Measurements from ENCODE around the gene JADE3. TPM values are rescaled to one million over a fixed set of nuclear protein-coding genes. Genes with fewer than 3 reads are reported as not detected.

The JADE3 gene
- total RNA-seq, 1 donor from 2014 or later = 12.4 TPM

- H3K9me3 Mint-ChIP-seq (ENCODE audit: unreplicated experiment) = no peaks in the 10 kb centered on the region
- peaks cover 3% of the 10 kb centered on the region for H3K4me1 ChIP-seq (ENCODE audit: insufficient read depth, low read length)
- H3K4me2 ChIP-seq (ENCODE audit: low read length) = no peak overlapping the region
- no peaks in the 10 kb centered on the region for H3K79me2 ChIP-seq (ENCODE audit: insufficient read depth, low read length)
- no peaks in the 10 kb centered on the region for H3K27me3 ChIP-seq (ENCODE audit: insufficient read depth, low read length)
- DNase-seq (ENCODE audit: low read depth) (no peak), FAIRE-seq (no peak)
- H3K27me3 Mint-ChIP-seq (ENCODE audit: low read depth, unreplicated experiment) = no peaks in the 10 kb centered on the region
- TF ChIP-seq, protein P1, sequence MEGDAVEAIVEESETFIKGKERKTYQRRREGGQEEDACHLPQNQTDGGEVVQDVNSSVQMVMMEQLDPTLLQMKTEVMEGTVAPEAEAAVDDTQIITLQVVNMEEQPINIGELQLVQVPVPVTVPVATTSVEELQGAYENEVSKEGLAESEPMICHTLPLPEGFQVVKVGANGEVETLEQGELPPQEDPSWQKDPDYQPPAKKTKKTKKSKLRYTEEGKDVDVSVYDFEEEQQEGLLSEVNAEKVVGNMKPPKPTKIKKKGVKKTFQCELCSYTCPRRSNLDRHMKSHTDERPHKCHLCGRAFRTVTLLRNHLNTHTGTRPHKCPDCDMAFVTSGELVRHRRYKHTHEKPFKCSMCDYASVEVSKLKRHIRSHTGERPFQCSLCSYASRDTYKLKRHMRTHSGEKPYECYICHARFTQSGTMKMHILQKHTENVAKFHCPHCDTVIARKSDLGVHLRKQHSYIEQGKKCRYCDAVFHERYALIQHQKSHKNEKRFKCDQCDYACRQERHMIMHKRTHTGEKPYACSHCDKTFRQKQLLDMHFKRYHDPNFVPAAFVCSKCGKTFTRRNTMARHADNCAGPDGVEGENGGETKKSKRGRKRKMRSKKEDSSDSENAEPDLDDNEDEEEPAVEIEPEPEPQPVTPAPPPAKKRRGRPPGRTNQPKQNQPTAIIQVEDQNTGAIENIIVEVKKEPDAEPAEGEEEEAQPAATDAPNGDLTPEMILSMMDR (IDR thresholded peaks at IDR 0.05; ENCODE audit: insufficient read depth, low read depth, low read length) = no peak
- TF ChIP-seq EZH2 (IDR thresholded peaks at IDR 0.05; ENCODE audit: insufficient read depth, low read length) = no peak
- H3K4me3 Mint-ChIP-seq (ENCODE audit: unreplicated experiment) = no peak overlapping the region
- H3K9me3 ChIP-seq (ENCODE audit: insufficient read depth, low read depth, low read length) = no peaks in the 10 kb centered on the region
- H3K36me3 ChIP-seq (ENCODE audit: insufficient read depth, low read length) = no peaks in the 10 kb centered on the region
- no peak overlapping the region for H3K4me3 ChIP-seq (ENCODE audit: insufficient read depth, low read depth, low read length)
- no peaks in the 10 kb centered on the region for H3K36me3 Mint-ChIP-seq (ENCODE audit: low read depth, unreplicated experiment)
- no peaks in the 10 kb centered on the region for H4K20me1 ChIP-seq (ENCODE audit: insufficient read depth, low read length)
- peaks cover 3% of the 10 kb centered on the region for H3K4me1 Mint-ChIP-seq (ENCODE audit: low read depth, unreplicated experiment)
- H3K27ac ChIP-seq (ENCODE audit: low read depth, low read length) = no peak overlapping the region
- H3K27ac Mint-ChIP-seq (ENCODE audit: unreplicated experiment) = no peak overlapping the region
- no peak overlapping the region for H3K9ac ChIP-seq (ENCODE audit: low read length)
- no peak overlapping the region for H2AFZ ChIP-seq (ENCODE audit: low read depth, low read length)
Measured at GRCh38 chrX:47093860-47094259, 181.6 kb downstream of the JADE3 start.

GRCh38 chrX:47097018-47097417, 184.8 kb downstream of the JADE3 start:
- Histone ChIP-seq H3K27me3 (ENCODE audit: insufficient read depth, low read length) (no peaks in the 10 kb centered on the region), H3K9ac (ENCODE audit: low read length) (no peak overlapping the region), H3K4me3 (ENCODE audit: insufficient read depth, low read depth, low read length) (no peak overlapping the region), H2AFZ (ENCODE audit: low read depth, low read length) (no peak overlapping the region), H3K79me2 (ENCODE audit: insufficient read depth, low read length) (no peaks in the 10 kb centered on the region), H3K27ac (ENCODE audit: low read depth, low read length) (no peak overlapping the region), H3K9me3 (ENCODE audit: insufficient read depth, low read depth, low read length) (no peaks in the 10 kb centered on the region), H4K20me1 (ENCODE audit: insufficient read depth, low read length) (no peaks in the 10 kb centered on the region), H3K4me1 (ENCODE audit: insufficient read depth, low read length) (no peaks in the 10 kb centered on the region), H3K36me3 (ENCODE audit: insufficient read depth, low read length) (no peaks in the 10 kb centered on the region), H3K4me2 (ENCODE audit: low read length) (no peak overlapping the region)
- no peak overlapping the region for H3K27ac Mint-ChIP-seq (ENCODE audit: unreplicated experiment)
- H3K36me3 Mint-ChIP-seq (ENCODE audit: low read depth, unreplicated experiment) = no peaks in the 10 kb centered on the region
- H3K4me3 Mint-ChIP-seq (ENCODE audit: unreplicated experiment) = no peak overlapping the region
- DNase-seq (ENCODE audit: low read depth) (no peak), FAIRE-seq (no peak)
- H3K4me1 Mint-ChIP-seq (ENCODE audit: low read depth, unreplicated experiment) = no peaks in the 10 kb centered on the region
- H3K27me3 Mint-ChIP-seq (ENCODE audit: low read depth, unreplicated experiment) = no peaks in the 10 kb centered on the region
- H3K9me3 Mint-ChIP-seq (ENCODE audit: unreplicated experiment) = no peaks in the 10 kb centered on the region
- TF ChIP-seq, protein P1 (IDR thresholded peaks at IDR 0.05; ENCODE audit: insufficient read depth, low read depth, low read length) = no peak
- no peak for TF ChIP-seq EZH2 (IDR thresholded peaks at IDR 0.05; ENCODE audit: insufficient read depth, low read length)

GRCh38 chrX:47098338-47099094, 186.3 kb downstream of the JADE3 start:
- no peaks in the 10 kb centered on the region for H3K4me1 ChIP-seq (ENCODE audit: insufficient read depth, low read length)
- no peak for DNase-seq (ENCODE audit: low read depth)

More at GRCh38 chrX:47098338-47099094, 186.3 kb downstream of the JADE3 start:
- Mint-ChIP-seq H3K36me3 (ENCODE audit: low read depth, unreplicated experiment) (no peaks in the 10 kb centered on the region), H3K4me3 (ENCODE audit: unreplicated experiment) (no peak overlapping the region), H3K9me3 (ENCODE audit: unreplicated experiment) (no peaks in the 10 kb centered on the region), H3K27me3 (ENCODE audit: low read depth, unreplicated experiment) (no peaks in the 10 kb centered on the region), H3K4me1 (ENCODE audit: low read depth, unreplicated experiment) (no peaks in the 10 kb centered on the region), H3K27ac (ENCODE audit: unreplicated experiment) (no peak overlapping the region)
- no peaks in the 10 kb centered on the region for H3K79me2 ChIP-seq (ENCODE audit: insufficient read depth, low read length)
- peak; percentile 59 for FAIRE-seq
- H3K4me3 ChIP-seq (ENCODE audit: insufficient read depth, low read depth, low read length) = no peak overlapping the region
- H3K27me3 ChIP-seq (ENCODE audit: insufficient read depth, low read length) = no peaks in the 10 kb centered on the region
- no peaks in the 10 kb centered on the region for H3K36me3 ChIP-seq (ENCODE audit: insufficient read depth, low read length)
- H4K20me1 ChIP-seq (ENCODE audit: insufficient read depth, low read length) = no peaks in the 10 kb centered on the region
- H3K4me2 ChIP-seq (ENCODE audit: low read length) = no peak overlapping the region
- no peak overlapping the region for H3K9ac ChIP-seq (ENCODE audit: low read length)
- H2AFZ ChIP-seq (ENCODE audit: low read depth, low read length) = no peak overlapping the region
- TF ChIP-seq, protein P1 (IDR thresholded peaks at IDR 0.05; ENCODE audit: insufficient read depth, low read depth, low read length) = no peak
- no peak for TF ChIP-seq EZH2 (IDR thresholded peaks at IDR 0.05; ENCODE audit: insufficient read depth, low read length)
- H3K27ac ChIP-seq (ENCODE audit: low read depth, low read length) = no peak overlapping the region
- no peaks in the 10 kb centered on the region for H3K9me3 ChIP-seq (ENCODE audit: insufficient read depth, low read depth, low read length)

Data from astrocyte (in vitro differentiated cells and primary cell).